ENCODE measurements around the gene DHX58.

DHX58 gene

GRCh38 chr17:42124256-42124655, 11.7 kb upstream of the DHX58 start:
- Histone ChIP-seq H3K36me3 (ENCODE audit: control insufficient read depth, insufficient read depth, low read length) (peaks cover 22% of the 10 kb centered on the region), H3K4me3 (ENCODE audit: low read length) (no peak overlapping the region), H3K9ac (ENCODE audit: low read length) (no peak overlapping the region), H3K4me1 (ENCODE audit: control insufficient read depth, insufficient read depth, low read length) (no peaks in the 10 kb centered on the region), H3K27ac (ENCODE audit: low read depth, low read length) (no peak overlapping the region), H3K27me3 (ENCODE audit: control insufficient read depth, insufficient read depth, low read length) (no peaks in the 10 kb centered on the region)

- peak within 1 kb of the TSS; percentile 6 for H3K27ac ChIP-seq (ENCODE audit: low read depth, low read length)
- no peaks in the 10 kb centered on the region for H3K4me1 ChIP-seq (ENCODE audit: control insufficient read depth, insufficient read depth, low read length)
- no peaks in the 10 kb centered on the region for H3K27me3 ChIP-seq (ENCODE audit: control insufficient read depth, insufficient read depth, low read length)
- peaks cover 11% of the 10 kb centered on the region for H3K36me3 ChIP-seq (ENCODE audit: control insufficient read depth, insufficient read depth, low read length)
- H3K9ac ChIP-seq (ENCODE audit: low read length) = no peak within 1 kb of the TSS
- H3K4me3 ChIP-seq (ENCODE audit: low read length) = peak within 1 kb of the TSS; percentile 42
These were observed 10.1 kb upstream of the DHX58 start, which contains the start of gene HSPB9 for GRCh38 chr17:42122371-42123303. Gene HSPB9 (plus strand): TSS chr17:42122804. CDS start chr17:42122851, 47 bp downstream.

GRCh38 chr17:42120770-42121769, 8.6 kb upstream of the DHX58 start, which contains the start of gene KAT2A:
Gene KAT2A (minus strand): TSS chr17:42121367. CDS start chr17:42121304, 63 bp downstream.
- H3K4me1 ChIP-seq (ENCODE audit: control insufficient read depth, insufficient read depth, low read length) = no peaks in the 10 kb centered on the region
- peaks cover 8% of the 10 kb centered on the region for H3K36me3 ChIP-seq (ENCODE audit: control insufficient read depth, insufficient read depth, low read length)
- peak within 1 kb of the TSS; percentile 58 for H3K4me3 ChIP-seq (ENCODE audit: low read length)
- H3K27me3 ChIP-seq (ENCODE audit: control insufficient read depth, insufficient read depth, low read length) = no peaks in the 10 kb centered on the region
- H3K9ac ChIP-seq (ENCODE audit: low read length) = no peak within 1 kb of the TSS
- H3K27ac ChIP-seq (ENCODE audit: low read depth, low read length) = peak within 1 kb of the TSS; percentile 59

GRCh38 chr17:42120161-42120769, 7.8 kb upstream of the DHX58 start:
- Histone ChIP-seq H3K27ac (ENCODE audit: low read depth, low read length) (no peak overlapping the region), H3K36me3 (ENCODE audit: control insufficient read depth, insufficient read depth, low read length) (peaks cover 8% of the 10 kb centered on the region), H3K4me3 (ENCODE audit: low read length) (no peak overlapping the region), H3K4me1 (ENCODE audit: control insufficient read depth, insufficient read depth, low read length) (no peaks in the 10 kb centered on the region), H3K27me3 (ENCODE audit: control insufficient read depth, insufficient read depth, low read length) (no peaks in the 10 kb centered on the region), H3K9ac (ENCODE audit: low read length) (no peak overlapping the region)

DNA sequence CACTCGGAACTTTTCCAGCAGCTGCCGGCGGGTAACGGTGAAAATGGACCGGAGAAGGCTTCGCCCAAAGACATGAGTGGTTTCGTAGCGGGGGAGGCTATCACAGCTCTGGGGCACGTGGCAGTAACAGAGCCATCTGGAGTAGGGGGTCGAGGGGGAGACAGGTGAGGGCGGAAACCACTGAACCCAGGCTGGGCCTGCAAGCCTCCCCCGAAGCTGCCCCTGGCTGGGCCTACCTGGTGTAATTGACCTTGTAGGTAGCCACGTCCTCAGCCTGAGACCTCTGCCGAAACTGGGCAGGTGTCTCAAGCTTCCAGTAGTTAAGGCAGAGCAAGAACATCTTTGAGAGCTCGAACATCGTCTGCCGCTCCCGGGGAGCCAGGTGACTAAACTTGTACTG, 6.8 kb upstream of the DHX58 start:
- Histone ChIP-seq H3K27ac (ENCODE audit: low read depth, low read length) (no peak overlapping the region), H3K36me3 (ENCODE audit: control insufficient read depth, insufficient read depth, low read length) (peaks cover 3% of the 10 kb centered on the region), H3K4me3 (ENCODE audit: low read length) (no peak overlapping the region), H3K4me1 (ENCODE audit: control insufficient read depth, insufficient read depth, low read length) (no peaks in the 10 kb centered on the region), H3K9ac (ENCODE audit: low read length) (no peak overlapping the region), H3K27me3 (ENCODE audit: control insufficient read depth, insufficient read depth, low read length) (no peaks in the 10 kb centered on the region)

DNA sequence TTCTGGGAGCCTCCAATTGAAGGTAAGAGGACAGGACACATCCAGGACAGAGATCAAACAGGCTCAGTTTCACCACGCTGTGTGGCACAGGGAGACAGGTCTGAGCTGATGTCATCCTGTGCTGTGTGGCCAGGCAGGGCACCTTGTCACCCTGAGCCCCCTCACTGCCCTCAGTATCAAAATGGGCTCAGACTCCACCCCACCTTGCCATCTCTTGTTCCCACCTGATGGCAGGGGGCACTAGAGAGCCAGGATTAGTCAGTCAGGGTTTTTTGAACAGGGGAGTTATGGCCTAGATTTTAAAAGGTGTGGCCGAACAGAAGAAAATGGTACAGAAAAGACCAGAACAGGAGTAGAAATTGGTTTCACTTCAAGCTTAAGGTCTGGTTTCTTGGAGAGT, 6.0 kb upstream of the DHX58 start:
- H3K4me3 ChIP-seq (ENCODE audit: low read length) = no peak overlapping the region
- H3K27me3 ChIP-seq (ENCODE audit: control insufficient read depth, insufficient read depth, low read length) = no peaks in the 10 kb centered on the region
- no peak overlapping the region for H3K9ac ChIP-seq (ENCODE audit: low read length)
- H3K27ac ChIP-seq (ENCODE audit: low read depth, low read length) = no peak overlapping the region
- no peaks in the 10 kb centered on the region for H3K4me1 ChIP-seq (ENCODE audit: control insufficient read depth, insufficient read depth, low read length)
- H3K36me3 ChIP-seq (ENCODE audit: control insufficient read depth, insufficient read depth, low read length) = peaks cover 2% of the 10 kb centered on the region

DNA sequence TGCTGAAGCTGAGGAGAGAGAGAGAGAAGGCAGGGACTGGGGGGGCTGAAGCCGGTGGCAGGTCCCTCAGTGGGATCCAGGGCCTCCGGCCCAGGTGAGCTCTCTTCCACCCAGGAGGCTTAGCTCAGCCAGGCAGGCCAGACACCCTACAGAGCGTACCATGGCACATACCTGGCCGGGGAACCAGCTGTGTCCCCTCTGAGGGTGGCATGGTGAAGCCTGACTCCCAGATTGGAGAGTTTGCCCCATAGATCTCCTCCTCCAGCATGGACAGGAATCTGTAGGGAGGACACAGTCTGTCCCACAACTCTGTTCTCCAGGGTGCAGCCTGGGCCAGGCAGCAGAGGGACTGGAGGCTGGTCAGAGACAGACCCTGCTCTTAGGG, 5.6 kb upstream of the DHX58 start:
- H3K4me1 ChIP-seq (ENCODE audit: control insufficient read depth, insufficient read depth, low read length) = no peaks in the 10 kb centered on the region
- no peaks in the 10 kb centered on the region for H3K27me3 ChIP-seq (ENCODE audit: control insufficient read depth, insufficient read depth, low read length)
- no peak overlapping the region for H3K27ac ChIP-seq (ENCODE audit: low read depth, low read length)
- no peak overlapping the region for H3K4me3 ChIP-seq (ENCODE audit: low read length)
- H3K9ac ChIP-seq (ENCODE audit: low read length) = no peak overlapping the region
- peaks cover 2% of the 10 kb centered on the region for H3K36me3 ChIP-seq (ENCODE audit: control insufficient read depth, insufficient read depth, low read length)

DNA sequence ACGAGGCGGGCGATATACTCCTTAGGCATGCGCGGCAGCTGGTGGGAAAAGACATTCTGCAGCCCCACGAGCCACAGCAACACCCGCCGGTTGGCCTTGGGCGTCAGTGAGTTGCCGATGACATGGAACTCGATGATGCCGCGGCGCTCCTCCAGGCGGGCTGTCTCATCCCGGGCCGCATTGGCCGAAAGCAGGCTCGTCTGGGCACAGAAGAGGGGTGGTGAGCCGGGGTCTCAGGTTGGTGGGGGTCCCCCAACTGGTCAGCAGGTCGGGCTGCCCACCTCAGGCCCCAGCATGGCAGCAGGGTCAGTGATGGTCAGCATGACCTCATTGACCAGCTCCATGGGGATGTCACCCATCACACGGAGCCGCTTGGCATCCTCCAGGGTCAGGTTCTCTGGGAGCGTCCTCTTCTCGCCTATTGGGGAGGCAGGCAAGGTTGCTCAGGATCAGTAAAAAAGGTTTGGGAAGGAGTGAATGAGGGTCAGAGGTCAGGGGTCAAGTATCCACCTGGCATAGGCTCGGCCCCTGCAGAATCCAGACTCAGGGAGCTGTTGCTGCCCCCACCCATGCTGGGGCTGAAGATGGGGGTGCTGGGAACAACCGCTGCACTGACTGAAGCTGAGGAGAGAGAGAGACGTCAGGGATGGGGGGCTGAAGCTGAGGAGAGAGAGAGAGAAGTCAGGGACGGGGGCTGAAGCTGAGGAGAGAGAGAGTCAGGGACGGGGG, 5.0 kb upstream of the DHX58 start:
- no peak overlapping the region for H3K27ac ChIP-seq (ENCODE audit: low read depth, low read length)
- H3K9ac ChIP-seq (ENCODE audit: low read length) = no peak overlapping the region
- no peak overlapping the region for H3K4me3 ChIP-seq (ENCODE audit: low read length)
- no peaks in the 10 kb centered on the region for H3K27me3 ChIP-seq (ENCODE audit: control insufficient read depth, insufficient read depth, low read length)
- H3K4me1 ChIP-seq (ENCODE audit: control insufficient read depth, insufficient read depth, low read length) = peaks cover 3% of the 10 kb centered on the region
- H3K36me3 ChIP-seq (ENCODE audit: control insufficient read depth, insufficient read depth, low read length) = peaks cover 2% of the 10 kb centered on the region

GRCh38 chr17:42116705-42117396, 4.3 kb upstream of the DHX58 start:
- no peaks in the 10 kb centered on the region for H3K27me3 ChIP-seq (ENCODE audit: control insufficient read depth, insufficient read depth, low read length)
- no peak overlapping the region for H3K27ac ChIP-seq (ENCODE audit: low read depth, low read length)
- no peak overlapping the region for H3K4me3 ChIP-seq (ENCODE audit: low read length)
- H3K36me3 ChIP-seq (ENCODE audit: control insufficient read depth, insufficient read depth, low read length) = peaks cover 2% of the 10 kb centered on the region
- H3K4me1 ChIP-seq (ENCODE audit: control insufficient read depth, insufficient read depth, low read length) = peaks cover 4% of the 10 kb centered on the region
- no peak overlapping the region for H3K9ac ChIP-seq (ENCODE audit: low read length)

GRCh38 chr17:42114118-42114517, 1.6 kb upstream of the DHX58 start:
- Histone ChIP-seq H3K4me1 (ENCODE audit: control insufficient read depth, insufficient read depth, low read length) (peaks cover 12% of the 10 kb centered on the region), H3K9ac (ENCODE audit: low read length) (no peak overlapping the region), H3K36me3 (ENCODE audit: control insufficient read depth, insufficient read depth, low read length) (no peaks in the 10 kb centered on the region), H3K4me3 (ENCODE audit: low read length) (no peak overlapping the region), H3K27me3 (ENCODE audit: control insufficient read depth, insufficient read depth, low read length) (no peaks in the 10 kb centered on the region), H3K27ac (ENCODE audit: low read depth, low read length) (no peak overlapping the region)

Measured in rectal smooth muscle tissue (tissue), 1 donor.